ENCODE results near the gene LDLRAD2.

- TF ChIP-seq POLR2A (IDR thresholded peaks at IDR 0.05) = no peak
- TF ChIP-seq, protein P1, sequence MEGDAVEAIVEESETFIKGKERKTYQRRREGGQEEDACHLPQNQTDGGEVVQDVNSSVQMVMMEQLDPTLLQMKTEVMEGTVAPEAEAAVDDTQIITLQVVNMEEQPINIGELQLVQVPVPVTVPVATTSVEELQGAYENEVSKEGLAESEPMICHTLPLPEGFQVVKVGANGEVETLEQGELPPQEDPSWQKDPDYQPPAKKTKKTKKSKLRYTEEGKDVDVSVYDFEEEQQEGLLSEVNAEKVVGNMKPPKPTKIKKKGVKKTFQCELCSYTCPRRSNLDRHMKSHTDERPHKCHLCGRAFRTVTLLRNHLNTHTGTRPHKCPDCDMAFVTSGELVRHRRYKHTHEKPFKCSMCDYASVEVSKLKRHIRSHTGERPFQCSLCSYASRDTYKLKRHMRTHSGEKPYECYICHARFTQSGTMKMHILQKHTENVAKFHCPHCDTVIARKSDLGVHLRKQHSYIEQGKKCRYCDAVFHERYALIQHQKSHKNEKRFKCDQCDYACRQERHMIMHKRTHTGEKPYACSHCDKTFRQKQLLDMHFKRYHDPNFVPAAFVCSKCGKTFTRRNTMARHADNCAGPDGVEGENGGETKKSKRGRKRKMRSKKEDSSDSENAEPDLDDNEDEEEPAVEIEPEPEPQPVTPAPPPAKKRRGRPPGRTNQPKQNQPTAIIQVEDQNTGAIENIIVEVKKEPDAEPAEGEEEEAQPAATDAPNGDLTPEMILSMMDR (IDR thresholded peaks at IDR 0.05) = no peak
Measured at GRCh38 chr1:21781815-21782348, 30.2 kb upstream of the LDLRAD2 start.

All from testis (tissue), 2 donors.